Stimulated activated CD4-positive, alpha-beta T cell treated with anti-CD3 and anti-CD28 coated beads, Interleukin-12 subunit alpha, Interleukin-12 subunit beta, amount 100 ng/mL, for 24 hours (primary cell): ENCODE data around the gene EXOC5.

Source experiments
- DNase-seq, 2 experiments: peaks; one replicate each; pipeline ENCODE4 v3.0.0-alpha.2; 2020; ENCODE audit warnings: low read depth in 2 of 2

Gene EXOC5

DNA sequence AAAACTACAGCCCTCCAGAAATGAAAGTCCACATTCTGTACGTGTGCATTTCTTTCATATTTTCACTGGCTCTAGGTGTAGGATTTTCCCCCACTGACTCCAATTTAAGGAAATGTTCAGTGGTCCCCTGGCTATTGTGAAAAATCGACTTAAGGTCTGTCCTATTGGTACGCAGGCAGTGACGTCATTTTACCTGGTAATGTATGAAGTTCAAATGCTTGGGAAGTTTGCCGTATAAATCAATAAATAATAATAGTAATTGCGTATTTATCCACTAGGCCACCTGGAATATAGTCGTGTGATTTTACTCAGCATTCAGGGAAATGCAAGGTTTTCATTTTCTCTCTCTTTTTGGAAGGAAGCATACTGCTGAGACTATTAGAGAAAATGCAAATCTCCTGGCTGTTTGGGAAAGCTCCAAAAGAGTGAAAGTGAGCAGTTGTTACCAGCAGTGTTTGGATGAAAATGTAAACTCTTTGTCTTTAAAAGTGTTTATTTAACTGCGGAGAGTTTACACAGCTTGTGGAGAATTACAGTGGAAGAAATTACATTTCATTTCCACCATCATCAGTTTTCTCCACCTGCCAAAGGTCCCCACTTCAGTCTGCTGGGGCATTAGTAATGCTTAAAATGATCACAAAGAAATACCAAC is 107.0 kb downstream of the EXOC5 start:
- DNase-seq = no peak

- no peak for DNase-seq
These were observed 108.4 kb downstream of the EXOC5 start for GRCh38 chr14:57160333-57160732.

DNA sequence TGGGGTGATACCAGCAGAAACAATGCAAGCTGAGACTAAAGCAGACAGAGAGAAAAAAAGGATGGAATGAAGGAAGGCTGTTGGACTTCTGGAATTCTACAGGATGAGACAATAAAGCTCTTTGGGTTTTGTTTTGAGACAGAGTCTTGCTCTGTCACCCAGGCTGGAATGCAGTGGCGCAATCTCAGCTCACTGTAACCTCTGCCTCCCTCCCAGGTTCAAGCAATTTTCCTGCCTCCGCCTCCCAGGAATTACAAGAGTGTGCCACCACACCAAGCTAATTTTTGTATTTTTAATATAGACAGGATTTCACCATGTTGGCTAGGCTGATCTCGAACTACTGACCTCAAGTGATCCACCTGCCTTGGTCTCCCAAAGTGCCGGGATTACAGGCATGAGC is 115.4 kb downstream of the EXOC5 start:
- no peak for DNase-seq
